SK-N-SH (cell line): Measurements from ENCODE around the gene GALP.

Experiments used
- CTCF ChIP-seq: fragments of 200-600 bp; sonication (generic); IDR thresholded peaks from 2 replicates; pipeline ENCODE4 v1.6.1; 2017; ENCODE audit warnings: antibody characterized with exemption, mild to moderate bottlenecking, moderate library complexity
- JUND ChIP-seq: IDR thresholded peaks from 2 replicates; pipeline ENCODE4 v1.4.0; 2012
- RAD21 ChIP-seq: IDR thresholded peaks from 2 replicates; pipeline ENCODE4 v1.6.1; 2012; ENCODE audit warnings: mild to moderate bottlenecking, low read length
- YY1 ChIP-seq: IDR thresholded peaks from 2 replicates; pipeline ENCODE4 v1.4.0; 2012; ENCODE audit warnings: low read depth, mild to moderate bottlenecking

- no peak for TF ChIP-seq JUND
- TF ChIP-seq CTCF: no peak
- no peak for TF ChIP-seq YY1
- TF ChIP-seq RAD21: no peak
Measured at GRCh38 chr19:56132316-56132822, 43.4 kb upstream of the GALP start.
